GM12878 (cell line): ENCODE data around the gene CHSY3. TPM values are rescaled to one million over a fixed set of nuclear protein-coding genes. Genes with fewer than 3 reads are reported as not detected.

Source experiments
- ATAC-seq: fragments of 200-7000 bp; cut with Tn5 transposase; 3 replicates; pipeline ENCODE4 v1.9.1; 2020; ENCODE audit warnings: mild to moderate bottlenecking, moderate library complexity
- BruUV-seq: library from RNA; stranded (reverse); fragments of 400-500 nt; replicated peaks from 2 replicates; lab custom pipeline; 2021; lab: Mats Ljungman, UMichigan
- CTCF ChIA-PET: fragments of 300-600 bp; sonication (Branson Sonifier 250); formaldehyde crosslinking; extraction: SDS; loops from one replicate; lab custom pipeline; 2021; ENCODE audit warnings: inconsistent platforms; lab: Yijun Ruan, JAX
- POLR2A ChIA-PET: fragments of 350-600 bp; formaldehyde crosslinking; extraction: SDS; loops from one replicate; lab custom pipeline; 2021; ENCODE audit warnings: inconsistent platforms; lab: Charles Lee
- RAD21 ChIA-PET: fragments of 300-600 bp; sonication (Branson Sonifier 250); formaldehyde crosslinking; loops from one replicate; lab custom pipeline; 2023; ENCODE audit warnings: antibody characterized with exemption; ENCODE audit not compliant: unreplicated experiment; lab: Charles Lee
- SMC1A ChIA-PET: fragments of 300-600 bp; sonication (Branson Sonifier 250); formaldehyde crosslinking; loops from one replicate; lab custom pipeline; 2023; ENCODE audit not compliant: unreplicated experiment, uncharacterized antibody; lab: Charles Lee
- DNase-seq: peaks from one replicate; pipeline ENCODE4 v3.0.0-alpha.2; 2011; ENCODE audit warnings: low read depth, low spot score
- FAIRE-seq: peaks from 3 replicates; lab custom pipeline; 2011; peaks lifted over from hg19 to GRCh38; lab: Jason Lieb, UNC
- H2AFZ ChIP-seq: 2 replicates; pipeline ENCODE4 v1.6.0; 2011; ENCODE audit warnings: low read depth, low read length, control low read depth; ENCODE audit not compliant: control insufficient read depth
- H3K27ac ChIP-seq: 2 replicates; pipeline ENCODE4 v1.5.1; 2011; ENCODE audit warnings: control low read depth; ENCODE audit not compliant: control insufficient read depth, insufficient read depth
- H3K27me3 ChIP-seq, 2 experiments: replicated peaks in 1 of 2; 2 replicates each; pipeline versions ENCODE4 v1.6.0 to v1.6.1; 2011; ENCODE audit warnings: low read length in 1 of 2; ENCODE audit not compliant: control insufficient read depth in 2 of 2, insufficient read depth in 2 of 2
- H3K36me3 ChIP-seq, 2 experiments: 2 replicates each; pipeline ENCODE4 v1.5.1; 2011; ENCODE audit warnings: low read length in 1 of 2; ENCODE audit not compliant: control insufficient read depth in 2 of 2, insufficient read depth in 2 of 2
- H3K4me1 ChIP-seq: 2 replicates; pipeline ENCODE4 v1.6.1; 2011; ENCODE audit warnings: mild to moderate bottlenecking, low read length, moderate library complexity, mixed read lengths; ENCODE audit not compliant: control insufficient read depth, insufficient read depth
- H3K4me2 ChIP-seq: 2 replicates; pipeline ENCODE4 v1.6.0; 2011; ENCODE audit warnings: control low read depth; ENCODE audit not compliant: control insufficient read depth, insufficient read depth
- H3K4me3 ChIP-seq: fragments of 200-600 bp; sonication (generic); 2 replicates; pipeline ENCODE4 v1.5.1; 2016
- H3K79me2 ChIP-seq: 2 replicates; pipeline ENCODE4 v1.6.0; 2011; ENCODE audit warnings: low read length; ENCODE audit not compliant: control insufficient read depth, insufficient read depth
- H3K9ac ChIP-seq: 2 replicates; pipeline ENCODE4 v1.8.0; 2011; ENCODE audit warnings: low read length, control low read depth, mixed read lengths; ENCODE audit not compliant: control insufficient read depth, insufficient read depth
- H3K9me3 ChIP-seq: replicated peaks from 3 replicates; pipeline ENCODE4 v1.5.1; 2011; ENCODE audit warnings: mild to moderate bottlenecking, low read length; ENCODE audit not compliant: control insufficient read depth, insufficient read depth
- H4K20me1 ChIP-seq: 2 replicates; pipeline ENCODE4 v1.6.0; 2011; ENCODE audit not compliant: control insufficient read depth, insufficient read depth
- ATF3 ChIP-seq: IDR thresholded peaks from 2 replicates; pipeline ENCODE4 v1.6.1; 2011; ENCODE audit warnings: low read depth, mild to moderate bottlenecking, low read length, moderate library complexity, borderline replicate concordance; ENCODE audit errors: extremely low read depth
- CEBPB ChIP-seq, 2 experiments: fragments of 150-350 bp in 1 of 2; IDR thresholded peaks; 2 replicates each; pipeline ENCODE4 v1.6.1; 2012 to 2014; ENCODE audit warnings: low read depth in 2 of 2, low read length in 2 of 2, borderline replicate concordance in 1 of 2, inconsistent platforms in 1 of 2
- JUND ChIP-seq: IDR thresholded peaks from 2 replicates; pipeline ENCODE4 v1.6.1; 2012; ENCODE audit warnings: low read depth, mild to moderate bottlenecking, low read length, improper control_type of control experiment, moderate library complexity
- PAX5 ChIP-seq: IDR thresholded peaks from 2 replicates; pipeline ENCODE4 v1.6.1; 2011; ENCODE audit warnings: low read depth, low read length, borderline replicate concordance
- POU2F2 ChIP-seq: IDR thresholded peaks from 3 replicates; pipeline ENCODE4 v1.6.1; 2011; ENCODE audit warnings: low read depth, mild to moderate bottlenecking, low read length, borderline replicate concordance
- RB1 ChIP-seq: fragments of 450-650 bp; formaldehyde crosslinking; IDR thresholded peaks from 2 replicates; pipeline ENCODE4 v1.6.1; 2017; ENCODE audit warnings: mild to moderate bottlenecking, borderline replicate concordance
- RBBP5 ChIP-seq: fragments of 200-600 bp; sonication (generic); conservative IDR thresholded peaks from 2 replicates; pipeline ENCODE4 v1.6.1; 2016
- RFX5 ChIP-seq: IDR thresholded peaks from 2 replicates; pipeline ENCODE4 v1.6.1; 2011; ENCODE audit warnings: low read depth, low read length, improper control_type of control experiment
- SP1 ChIP-seq: IDR thresholded peaks from one replicate; pipeline ENCODE4 v1.6.1; 2011; ENCODE audit warnings: low read depth, low read length
- STAT3 ChIP-seq: IDR thresholded peaks from 2 replicates; pipeline ENCODE4 v1.6.1; 2011; ENCODE audit warnings: low read depth, low read length, improper control_type of control experiment
- ZNF274 ChIP-seq: IDR thresholded peaks from one replicate; pipeline ENCODE4 v1.8.0; 2011; ENCODE audit not compliant: insufficient read length, insufficient read depth
- WGBS: methylation state at CpG from one replicate; pipeline ENCODE4 v1.1.6; 2016; ENCODE audit warnings: low lambda C conversion rate; ENCODE audit not compliant: insufficient replicate concordance, insufficient coverage; ENCODE audit errors: missing lambda C conversion rate; 5-methylcytosine and 5-hydroxymethylcytosine counted together
- in situ Hi-C: fragments of 300-500 bp; cut with MboI; formaldehyde crosslinking; loops from 9 replicates; pipeline ENCODE4 v1.14.3; 2018; ENCODE audit warnings: mixed read lengths
- intact Hi-C: fragments of 100-400 bp; cut with micrococcal nuclease; formaldehyde crosslinking; loops from one replicate; pipeline ENCODE4 v1.14.2; 2022; ENCODE audit not compliant: unreplicated experiment
- polyA plus RNA-seq, 11 experiments: library from polyadenylated mRNA; depleted of rRNA in 4 of 11; unstranded in 6 of 11; stranded (reverse) in 5 of 11; fragments of >200 nt; fragmentation: Nextera tagmentation in 4 of 11; fragmentation: Illumina TruSeq in 1 of 11; extraction: Ambion mirVana in 4 of 11; extraction: Trizol in 1 of 11; gene quantifications; 1 replicate in 1 of 11; 2 replicates in 10 of 11; pipeline versions ENCODE4 v1.2.1 to v1.2.3, GENCODE V29; 2011 to 2016; ENCODE audit warnings: inconsistent platforms in 2 of 11, missing spikeins in 2 of 11, low read depth in 1 of 11
- total RNA-seq, 4 experiments: library from RNA; depleted of rRNA in 3 of 4; stranded (reverse); fragments of >200 nt in 3 of 4; fragmentation: Illumina TruSeq in 1 of 4; extraction: Trizol in 1 of 4; gene quantifications; 2 replicates each; pipeline versions ENCODE4 v1.2.1 to v1.2.3, GENCODE V29; 2013 to 2021
- TF ChIP-seq, protein P1 (sequence below): fragments of 450-650 bp; IDR thresholded peaks from 2 replicates; pipeline ENCODE4 v1.6.1; 2017; ENCODE audit warnings: mild to moderate bottlenecking

The CHSY3 gene
- total and polyA plus RNA-seq, 10 of the 15 experiments (the other 5 are each of a cell fraction or from before 2014, with no cell fraction given) = not detected

- ATAC-seq (no peak), DNase-seq (no peak), FAIRE-seq (no peak)
- TF ChIP-seq, protein P1, sequence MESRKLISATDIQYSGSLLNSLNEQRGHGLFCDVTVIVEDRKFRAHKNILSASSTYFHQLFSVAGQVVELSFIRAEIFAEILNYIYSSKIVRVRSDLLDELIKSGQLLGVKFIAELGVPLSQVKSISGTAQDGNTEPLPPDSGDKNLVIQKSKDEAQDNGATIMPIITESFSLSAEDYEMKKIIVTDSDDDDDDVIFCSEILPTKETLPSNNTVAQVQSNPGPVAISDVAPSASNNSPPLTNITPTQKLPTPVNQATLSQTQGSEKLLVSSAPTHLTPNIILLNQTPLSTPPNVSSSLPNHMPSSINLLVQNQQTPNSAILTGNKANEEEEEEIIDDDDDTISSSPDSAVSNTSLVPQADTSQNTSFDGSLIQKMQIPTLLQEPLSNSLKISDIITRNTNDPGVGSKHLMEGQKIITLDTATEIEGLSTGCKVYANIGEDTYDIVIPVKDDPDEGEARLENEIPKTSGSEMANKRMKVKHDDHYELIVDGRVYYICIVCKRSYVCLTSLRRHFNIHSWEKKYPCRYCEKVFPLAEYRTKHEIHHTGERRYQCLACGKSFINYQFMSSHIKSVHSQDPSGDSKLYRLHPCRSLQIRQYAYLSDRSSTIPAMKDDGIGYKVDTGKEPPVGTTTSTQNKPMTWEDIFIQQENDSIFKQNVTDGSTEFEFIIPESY = no peak
- TF ChIP-seq ATF3 = no peak
- no peak for TF ChIP-seq SP1
- TF ChIP-seq JUND = no peak
- TF ChIP-seq RFX5 = no peak
- no peak for TF ChIP-seq ZNF274
- TF ChIP-seq POU2F2 = no peak
- TF ChIP-seq STAT3 = no peak
- TF ChIP-seq RB1 = no peak
- no peak for TF ChIP-seq RBBP5
- no peak for TF ChIP-seq CEBPB (IDR thresholded peaks at IDR 0.05; ENCODE audit: borderline replicate concordance in 1 of 2, low read depth in 2 of 2, low read length in 2 of 2)
- no peak for TF ChIP-seq PAX5
- H4K20me1 ChIP-seq = no peaks in the 10 kb centered on the region
- H3K9ac ChIP-seq = no peak overlapping the region
- no peak overlapping the region for H3K4me3 ChIP-seq
- no peaks in the 10 kb centered on the region for H3K36me3 ChIP-seq
- no peak overlapping the region for H3K27ac ChIP-seq
- intact Hi-C loops = loop anchor here (10.0 kb wide), 1 partner anchor 192 kb away; no protein-coding TSS in a partner anchor
- H2AFZ ChIP-seq = no peak overlapping the region
- H3K9me3 ChIP-seq = no peaks in the 10 kb centered on the region
- no peak overlapping the region for H3K4me2 ChIP-seq
- no peaks in the 10 kb centered on the region for H3K79me2 ChIP-seq
- H3K27me3 ChIP-seq = no peaks in the 10 kb centered on the region
- CTCF ChIA-PET = interaction anchor here (1.4 to 8.6 kb wide), 2 partner anchors 22 to 85 kb away, joined by 3 to 175 read pairs; no protein-coding TSS in a partner anchor
- no peaks in the 10 kb centered on the region for H3K4me1 ChIP-seq
- RAD21 ChIA-PET = interaction anchor here (5.5 kb wide), 1 partner anchor 86 kb away, joined by 40 read pairs; no protein-coding TSS in a partner anchor
- POLR2A ChIA-PET = no interaction called here
- 81% methylated on average over 1 of the region's 1 CpG for WGBS
- SMC1A ChIA-PET = interaction anchor here (9.0 kb wide), 1 partner anchor 84 kb away, joined by 74 read pairs; no protein-coding TSS in a partner anchor
- no TSS peak for BruUV-seq
- in situ Hi-C loops = no loop called here
These were observed 47.9 kb upstream of the CHSY3 start for GRCh38 chr5:129856325-129856724.
